Activated CD8-positive, alpha-beta memory T cell treated with anti-CD3 and anti-CD28 coated beads, Interleukin-2, amount 50 U/mL, for 4 hours (primary cell): ENCODE measurements around the gene ZBTB7A.

Experiments used
- DNase-seq: peaks from one replicate; pipeline ENCODE4 v3.0.0-alpha.2; 2020

Gene ZBTB7A

DNA sequence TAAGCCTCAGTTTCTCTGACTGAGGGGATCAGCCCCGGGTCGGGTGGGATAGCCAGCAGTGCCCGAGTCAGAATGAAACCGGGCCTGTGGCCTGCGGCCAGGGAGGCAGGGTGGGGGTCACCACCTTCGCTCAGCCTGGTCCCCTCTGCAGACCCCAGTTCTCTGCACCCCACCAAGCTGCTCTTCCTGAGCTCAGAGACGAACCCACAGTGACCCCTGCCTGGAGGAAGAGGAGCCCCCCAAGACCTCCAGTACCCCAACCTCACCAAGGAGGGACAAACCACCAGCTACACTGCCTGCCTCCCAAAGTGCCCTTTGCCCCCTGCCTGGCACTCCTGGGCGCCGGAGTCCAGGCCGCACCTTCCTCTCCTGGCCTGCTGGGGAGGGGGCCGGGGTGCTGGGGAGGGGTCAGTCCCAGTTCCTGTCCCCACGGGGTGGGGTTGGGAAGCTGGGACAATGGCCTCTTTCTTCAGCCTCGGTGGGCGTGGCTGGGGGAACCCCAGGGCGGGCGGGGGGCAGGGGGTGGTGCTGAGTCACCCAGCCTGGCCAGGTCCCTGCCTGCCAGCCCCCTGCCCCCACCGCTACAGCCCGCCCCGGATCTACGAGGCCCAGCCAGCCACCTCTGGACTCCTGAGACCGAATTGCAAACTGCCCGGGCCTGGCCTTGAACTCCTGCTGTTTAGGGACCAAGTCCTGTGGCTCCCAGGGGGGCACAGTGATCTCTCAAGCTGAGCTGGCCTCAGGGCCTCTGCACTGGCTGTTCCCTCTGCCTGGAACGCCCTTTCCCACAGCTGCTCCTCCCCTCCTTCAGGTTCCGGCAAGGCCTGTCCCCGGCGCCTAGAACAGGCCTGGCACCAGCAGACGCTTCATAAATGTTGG lies 14.3 kb downstream of the ZBTB7A start:
- DNase-seq: no peak

GRCh38 chr19:4051175-4052101 lies 15.3 kb downstream of the ZBTB7A start:
- no peak for DNase-seq

- no peak for DNase-seq
Measured at GRCh38 chr19:4049432-4049831, 17.3 kb downstream of the ZBTB7A start.

DNA sequence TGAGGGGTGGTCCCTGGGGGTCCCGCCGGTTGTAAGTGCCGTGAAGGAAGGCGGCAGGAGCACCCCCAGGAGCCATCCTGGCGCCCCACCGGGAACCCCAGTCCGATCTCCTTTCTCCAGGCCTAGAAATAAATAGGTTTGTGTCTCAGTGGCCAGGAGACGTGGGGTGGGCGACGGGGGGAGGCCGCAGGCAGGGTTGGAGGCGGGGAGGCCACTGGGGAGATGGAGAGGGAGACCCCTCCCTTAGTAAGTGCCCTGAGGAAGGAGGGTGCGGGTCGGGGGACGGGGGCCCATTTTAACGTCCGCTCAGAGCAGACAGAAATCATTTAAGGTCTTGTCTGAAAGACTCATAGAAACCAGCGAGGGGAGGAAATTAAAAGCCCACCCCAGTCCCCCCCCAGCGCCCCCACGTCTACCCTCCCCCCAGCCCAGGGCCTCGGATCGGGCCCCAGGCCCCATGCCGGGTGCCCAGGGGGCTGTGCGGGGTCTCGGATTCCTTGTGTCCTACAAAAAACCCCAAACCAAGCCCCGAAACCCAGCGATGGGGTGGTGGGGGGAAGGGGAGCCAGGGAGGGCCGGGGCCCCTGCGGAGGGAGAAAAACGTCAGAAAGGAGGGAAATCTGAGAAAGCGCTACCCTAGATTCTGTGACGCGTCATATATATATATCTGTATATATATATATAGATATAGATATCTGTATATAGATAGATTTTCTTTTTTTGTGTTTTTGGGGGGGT lies 19.6 kb downstream of the ZBTB7A start:
- DNase-seq: no peak

DNA sequence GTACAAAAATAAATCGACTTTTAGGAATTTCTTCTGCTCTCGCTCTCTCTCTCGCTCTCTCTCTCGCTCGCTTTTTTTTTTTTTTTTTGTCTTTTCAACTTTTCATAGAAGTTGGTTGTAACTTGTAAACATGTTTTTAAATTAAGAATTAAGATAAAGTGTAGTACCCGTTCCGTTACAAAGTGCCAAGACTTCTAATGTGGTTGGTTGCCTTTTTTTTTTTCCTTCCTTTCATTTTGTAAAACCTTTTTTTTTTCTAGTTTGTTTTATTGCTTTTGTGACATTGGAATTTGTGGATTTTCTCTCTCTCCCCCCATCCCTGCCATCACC lies 20.4 kb downstream of the ZBTB7A start:
- DNase-seq: no peak

DNA sequence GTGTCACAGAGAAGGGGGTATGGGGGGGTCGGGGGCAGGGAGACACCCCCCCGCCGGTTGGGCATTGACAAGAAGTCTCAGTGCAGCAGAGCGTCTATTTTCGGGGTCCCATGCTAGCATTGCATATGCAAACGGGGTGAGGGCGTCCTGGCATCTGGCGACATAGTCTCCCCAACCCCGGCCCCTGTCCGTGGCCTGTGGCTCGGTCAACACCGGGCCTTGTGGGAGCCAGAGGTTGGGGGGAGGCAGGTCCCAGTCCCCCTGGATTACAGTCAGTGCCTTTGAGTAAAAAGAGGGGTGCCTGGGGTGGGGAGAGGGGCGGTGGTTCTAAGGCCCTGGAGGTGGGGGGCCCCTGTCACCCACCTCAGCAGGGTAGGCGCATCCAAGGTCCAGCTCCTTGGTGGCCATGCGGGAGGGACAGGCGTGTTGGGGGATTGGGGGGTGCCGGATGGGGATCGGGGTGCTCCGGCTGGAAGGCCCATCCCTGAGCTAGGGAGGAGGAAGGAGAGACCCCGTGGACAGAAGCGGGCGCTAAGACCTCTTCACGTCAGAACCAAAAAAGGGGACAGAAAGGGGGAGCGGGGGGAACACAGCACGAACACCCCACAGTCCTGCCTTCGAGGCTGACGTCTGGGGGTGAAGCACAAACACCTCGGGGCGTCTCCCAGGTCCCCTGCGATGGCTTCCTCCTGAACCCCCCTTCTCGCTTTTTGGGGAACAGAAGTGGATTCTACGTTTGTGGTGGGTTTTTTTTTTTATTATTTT lies 20.9 kb downstream of the ZBTB7A start:
- DNase-seq: no peak

DNA sequence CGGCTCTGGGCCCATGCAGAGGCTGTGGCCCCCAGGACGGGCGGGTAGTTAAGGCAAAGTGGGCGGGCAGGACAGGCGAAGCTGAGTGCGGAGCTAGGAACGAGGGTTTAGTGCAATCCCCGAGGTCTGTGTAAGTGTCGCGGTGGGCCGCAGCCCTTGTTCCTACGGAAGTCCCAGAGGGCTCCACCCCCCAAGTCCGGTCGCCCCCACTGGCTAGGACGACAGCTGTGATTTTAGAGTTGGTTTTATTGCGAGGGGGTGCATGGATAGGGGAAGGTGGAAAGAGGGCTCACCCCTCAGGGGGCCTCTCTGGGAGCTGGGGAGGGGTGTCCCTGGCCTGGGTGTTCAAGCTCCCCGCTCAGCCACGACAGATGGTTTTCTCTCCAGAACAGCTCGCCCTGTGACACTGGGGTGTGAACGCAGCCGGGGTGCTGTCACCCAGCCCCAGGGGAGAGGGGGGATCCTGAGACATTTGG lies 21.7 kb downstream of the ZBTB7A start:
- no peak for DNase-seq

DNA sequence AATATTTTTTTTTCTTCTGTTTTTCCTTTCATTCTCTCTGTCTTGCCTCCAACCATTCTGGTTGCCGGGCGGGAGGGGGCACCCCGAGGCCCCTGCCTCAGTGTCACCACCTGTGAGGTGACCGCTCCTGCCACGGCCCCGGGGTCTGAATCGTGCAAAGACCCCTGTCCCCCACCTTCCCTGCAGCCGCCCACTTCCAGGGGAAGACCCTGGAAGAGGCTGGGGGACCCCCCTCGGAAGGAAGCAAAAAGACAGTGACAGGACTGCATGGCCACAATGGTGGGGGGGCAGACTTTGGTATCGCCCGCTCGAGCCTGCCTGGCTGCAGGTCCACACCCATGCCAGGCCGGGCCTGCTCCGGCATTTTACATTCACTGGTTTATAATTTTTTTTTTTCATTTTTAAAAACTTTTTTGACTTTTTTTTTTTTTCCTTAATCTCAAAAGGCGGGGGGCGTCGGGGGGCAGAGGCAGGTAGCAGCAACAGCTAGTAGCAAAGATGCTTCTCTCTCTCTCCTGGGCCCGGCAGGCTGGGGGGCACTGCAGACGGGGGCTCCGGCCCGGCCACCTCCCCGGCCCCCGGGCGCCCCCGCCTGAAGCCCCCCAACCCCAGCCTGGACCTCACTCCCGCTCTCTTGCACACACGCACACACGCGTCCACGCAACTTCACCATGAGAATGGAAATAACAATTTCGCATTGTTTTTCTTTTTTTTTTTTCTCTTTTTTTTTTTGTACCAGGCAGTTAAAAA lies 22.6 kb downstream of the ZBTB7A start:
- DNase-seq: no peak

DNA sequence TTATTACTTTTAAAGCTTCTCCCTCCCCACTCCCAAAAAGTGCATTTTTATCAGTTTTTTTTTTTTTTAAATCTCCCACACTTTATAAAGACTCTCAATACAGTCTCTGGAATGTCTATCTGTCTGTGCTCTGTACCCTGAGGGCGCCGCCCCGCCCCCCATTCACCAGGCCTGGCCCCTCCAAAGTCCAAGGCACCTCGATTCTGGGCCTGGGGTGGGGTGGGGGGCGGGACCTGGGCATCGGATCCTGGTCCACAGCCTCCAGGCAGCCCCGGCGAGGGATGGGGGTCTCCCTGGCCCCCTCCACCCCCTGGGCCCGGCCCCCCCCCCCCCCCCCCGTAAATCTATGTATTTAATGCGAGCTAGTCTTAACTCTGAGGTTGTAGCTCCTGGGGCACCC lies 23.3 kb downstream of the ZBTB7A start:
- DNase-seq: no peak

GRCh38 chr19:4042731-4043082 lies 24.0 kb downstream of the ZBTB7A start:
- no peak for DNase-seq

DNA sequence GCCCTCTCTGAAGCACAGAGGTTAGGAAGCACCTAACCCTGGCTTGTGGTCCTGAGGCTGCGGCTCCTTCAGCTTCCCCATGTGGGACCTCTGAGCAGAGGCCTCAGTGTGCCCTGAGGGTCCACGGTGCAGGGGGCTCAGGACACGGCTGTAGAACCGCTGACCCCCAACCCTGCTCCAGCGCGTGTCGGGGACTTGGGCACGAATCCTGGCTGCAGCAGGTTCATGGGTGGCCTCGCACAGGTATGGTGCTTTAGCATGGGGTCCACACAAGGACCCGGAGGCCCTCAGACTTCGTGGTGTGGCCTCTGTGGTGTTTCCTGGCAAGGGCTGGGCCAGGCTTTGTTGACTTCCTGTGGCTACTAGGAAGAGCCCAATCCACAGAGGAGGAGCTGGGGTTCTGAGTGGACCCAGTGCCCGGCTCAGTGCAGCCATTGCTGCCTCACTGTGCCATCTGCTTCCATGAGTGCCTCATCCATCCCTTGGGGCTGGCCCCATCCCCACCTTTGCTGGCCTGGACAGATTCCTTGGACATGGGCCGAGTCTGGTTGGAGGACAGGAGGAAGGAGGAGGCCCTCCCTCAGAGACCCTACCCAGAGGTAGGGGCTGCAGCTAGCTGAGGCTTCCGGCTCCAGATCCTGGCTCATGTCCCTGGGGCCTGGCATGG lies 24.5 kb downstream of the ZBTB7A start:
- no peak for DNase-seq

GRCh38 chr19:4038661-4039423 lies 27.9 kb downstream of the ZBTB7A start:
- no peak for DNase-seq

GRCh38 chr19:4038057-4038456 lies 28.6 kb downstream of the ZBTB7A start:
- no peak for DNase-seq

DNA sequence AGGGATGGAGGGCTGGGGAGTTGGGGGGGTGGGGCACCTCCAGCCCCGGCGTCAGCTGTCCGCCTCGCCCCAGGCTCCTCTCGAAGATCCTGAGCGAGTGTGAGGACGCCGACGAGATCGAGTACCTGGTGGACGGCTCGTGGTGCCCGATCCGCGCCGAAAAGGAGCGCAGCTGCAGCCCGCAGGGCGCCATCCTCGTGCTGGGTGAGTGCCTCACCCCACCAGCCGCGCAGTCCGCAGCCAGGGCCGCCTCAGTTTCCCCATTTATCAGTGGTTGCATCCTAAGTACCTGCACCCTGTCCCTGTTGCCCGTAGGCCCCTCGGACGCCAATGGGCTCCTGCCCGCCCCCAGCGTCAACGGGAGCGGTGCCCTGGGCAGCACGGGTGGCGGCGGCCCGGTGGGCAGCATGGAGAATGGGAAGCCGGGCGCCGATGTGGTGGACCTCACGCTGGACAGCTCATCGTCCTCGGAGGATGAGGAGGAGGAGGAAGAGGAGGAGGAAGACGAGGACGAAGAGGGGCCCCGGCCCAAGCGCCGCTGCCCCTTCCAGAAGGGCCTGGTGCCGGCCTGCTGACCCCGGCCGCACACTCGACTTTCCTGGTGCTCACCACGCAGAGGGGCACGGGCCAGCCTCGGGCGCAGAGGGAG lies 29.3 kb downstream of the ZBTB7A start:
- no peak for DNase-seq

DNA sequence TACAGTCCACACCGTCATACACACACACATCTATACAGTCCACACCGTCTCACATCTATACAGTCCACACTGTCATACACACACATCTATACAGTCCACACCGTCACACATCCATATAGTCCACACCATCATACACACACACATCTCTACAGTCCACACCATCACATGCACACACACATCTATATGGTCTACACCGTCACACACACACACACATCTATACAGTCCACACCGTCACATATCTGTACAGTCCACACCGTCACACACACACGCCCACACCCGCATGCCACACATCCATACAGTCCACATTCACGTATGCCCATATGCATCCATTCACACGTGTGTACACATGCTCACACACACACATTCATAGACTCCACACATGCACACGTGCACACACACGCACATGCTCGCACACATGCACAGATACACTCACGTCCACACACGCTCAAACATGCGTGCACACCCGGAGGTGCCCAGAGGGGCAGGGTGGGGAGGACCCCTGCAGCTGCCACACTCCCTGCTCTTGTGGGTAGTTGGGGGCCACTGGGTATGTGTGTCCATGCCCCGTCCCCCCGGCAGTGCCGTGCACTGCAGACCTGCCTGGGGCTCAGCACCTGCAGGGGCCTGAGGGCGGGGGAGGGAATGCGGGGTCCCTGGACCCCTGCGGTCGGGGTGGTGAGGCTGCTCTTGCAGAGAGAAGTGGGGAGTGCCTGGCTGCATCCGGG lies 30.0 kb downstream of the ZBTB7A start:
- DNase-seq: no peak

GRCh38 chr19:4035582-4035981 lies 31.1 kb downstream of the ZBTB7A start:
- DNase-seq: no peak

- no peak for DNase-seq
Measured at GRCh38 chr19:4035018-4035566, 31.6 kb downstream of the ZBTB7A start.
